Fibroblast of lung (primary cell): ENCODE measurements around the gene GDAP2. TPM values are rescaled to one million over a fixed set of nuclear protein-coding genes. Genes with fewer than 3 reads are reported as not detected.

Source experiments
- DNase-seq, 2 donors: peaks; one replicate each; pipeline versions ENCODE4 v3.0.0 to v3.0.0-alpha.2; 2010; ENCODE audit warnings: low read depth in 2 of 2
- H2AFZ ChIP-seq: 2 replicates; pipeline ENCODE4 v1.5.1; 2012; ENCODE audit warnings: low read length, control low read depth, inconsistent platforms
- H3K27ac ChIP-seq: 2 replicates; pipeline ENCODE4 v1.5.1; 2011; ENCODE audit warnings: low read length, control low read depth; ENCODE audit not compliant: insufficient read depth
- H3K27me3 ChIP-seq: 2 replicates; pipeline ENCODE4 v1.5.1; 2011; ENCODE audit warnings: mild to moderate bottlenecking, low read length; ENCODE audit not compliant: control insufficient read depth, insufficient read depth
- H3K36me3 ChIP-seq: 2 replicates; pipeline ENCODE4 v1.5.1; 2011; ENCODE audit warnings: low read length; ENCODE audit not compliant: control insufficient read depth, insufficient read depth
- H3K4me1 ChIP-seq: 2 replicates; pipeline ENCODE4 v1.5.1; 2011; ENCODE audit warnings: low read length; ENCODE audit not compliant: control insufficient read depth, insufficient read depth; ENCODE audit errors: extremely low read depth
- H3K4me2 ChIP-seq: 2 replicates; pipeline ENCODE4 v1.5.1; 2011; ENCODE audit warnings: low read length, control low read depth; ENCODE audit not compliant: insufficient read depth; ENCODE audit errors: extremely low read depth
- H3K4me3 ChIP-seq, 4 experiments: fragments of 200-600 bp in 1 of 4; sonication (generic) in 1 of 4; replicated peaks in 1 of 4; 2 replicates each; pipeline ENCODE4 v1.5.1; 2011 to 2016; ENCODE audit warnings: low read length in 4 of 4, low read depth in 3 of 4, mild to moderate bottlenecking in 3 of 4, control low read depth in 2 of 4, inconsistent platforms in 1 of 4, mixed read lengths in 1 of 4; ENCODE audit not compliant: insufficient read depth in 1 of 4; ENCODE audit errors: control extremely low read depth in 1 of 4
- H3K79me2 ChIP-seq: 2 replicates; pipeline ENCODE4 v1.5.1; 2012; ENCODE audit warnings: mild to moderate bottlenecking, low read length, inconsistent platforms; ENCODE audit not compliant: control insufficient read depth, insufficient read depth
- H3K9ac ChIP-seq: 2 replicates; pipeline ENCODE4 v1.5.1; 2011; ENCODE audit warnings: mild to moderate bottlenecking, low read length, control low read depth; ENCODE audit not compliant: insufficient read depth
- H3K9me3 ChIP-seq: 2 replicates; pipeline ENCODE4 v1.5.1; 2012; ENCODE audit warnings: low read depth, low read length; ENCODE audit not compliant: control insufficient read depth, insufficient read depth
- H4K20me1 ChIP-seq: 2 replicates; pipeline ENCODE4 v1.5.1; 2011; ENCODE audit warnings: low read length; ENCODE audit not compliant: control insufficient read depth, insufficient read depth; ENCODE audit errors: extremely low read depth
- CTCF ChIP-seq, 2 donors: IDR thresholded peaks in 1 of 2; conservative IDR thresholded peaks in 1 of 2; 1 replicate in 1 of 2; 2 replicates in 1 of 2; pipeline ENCODE4 v1.5.1; 2011 to 2012; ENCODE audit warnings: low read length in 2 of 2, control low read depth in 1 of 2, inconsistent platforms in 1 of 2, low read depth in 1 of 2, mild to moderate bottlenecking in 1 of 2
- EZH2 ChIP-seq: IDR thresholded peaks from 2 replicates; pipeline ENCODE4 v1.5.1; 2012; ENCODE audit warnings: low read length, control low read depth, mild to moderate bottlenecking; ENCODE audit errors: missing control alignments
- polyA plus RNA-seq, 2 donors: library from polyadenylated mRNA; depleted of rRNA in 1 of 2; stranded (reverse) in 1 of 2; unstranded in 1 of 2; fragments of >200 nt; gene quantifications; 2 replicates each; pipeline ENCODE4 v1.2.1, GENCODE V29; 2011 to 2012; ENCODE audit warnings: missing spikeins in 1 of 2
- total RNA-seq: library from RNA; depleted of rRNA; stranded (reverse); fragments of >200 nt; gene quantifications from 2 replicates; pipeline ENCODE4 v1.2.1, GENCODE V29; 2014

GDAP2 gene
- total and polyA plus RNA-seq, 2 donors (not counting 1 experiment from before 2014, with no cell fraction given) = 16.2 to 29.7 TPM

- H4K20me1 ChIP-seq = no peaks in the 10 kb centered on the region
- no peaks in the 10 kb centered on the region for H3K27me3 ChIP-seq
- no peak overlapping the region for H3K9ac ChIP-seq
- peak; percentile 32 to 66 for DNase-seq
- no peak overlapping the region for H3K27ac ChIP-seq
- no peak overlapping the region for H2AFZ ChIP-seq
- H3K36me3 ChIP-seq = no peaks in the 10 kb centered on the region
- H3K4me2 ChIP-seq = peak overlapping the region; percentile 46
- no peak overlapping the region for H3K4me3 ChIP-seq
- H3K9me3 ChIP-seq = no peaks in the 10 kb centered on the region
- H3K79me2 ChIP-seq = no peaks in the 10 kb centered on the region
- H3K4me1 ChIP-seq = peaks cover 62% of the 10 kb centered on the region
- no peak for TF ChIP-seq EZH2
- TF ChIP-seq CTCF (conservative IDR thresholded peaks at IDR 0.05 in 1 of 2, IDR thresholded peaks at IDR 0.05 in 1 of 2; ENCODE audit: low read depth in 1 of 2, low read length in 2 of 2) = no peak
Observed at GRCh38 chr1:117824616-117825015, 104.8 kb downstream of the GDAP2 start.

DNA sequence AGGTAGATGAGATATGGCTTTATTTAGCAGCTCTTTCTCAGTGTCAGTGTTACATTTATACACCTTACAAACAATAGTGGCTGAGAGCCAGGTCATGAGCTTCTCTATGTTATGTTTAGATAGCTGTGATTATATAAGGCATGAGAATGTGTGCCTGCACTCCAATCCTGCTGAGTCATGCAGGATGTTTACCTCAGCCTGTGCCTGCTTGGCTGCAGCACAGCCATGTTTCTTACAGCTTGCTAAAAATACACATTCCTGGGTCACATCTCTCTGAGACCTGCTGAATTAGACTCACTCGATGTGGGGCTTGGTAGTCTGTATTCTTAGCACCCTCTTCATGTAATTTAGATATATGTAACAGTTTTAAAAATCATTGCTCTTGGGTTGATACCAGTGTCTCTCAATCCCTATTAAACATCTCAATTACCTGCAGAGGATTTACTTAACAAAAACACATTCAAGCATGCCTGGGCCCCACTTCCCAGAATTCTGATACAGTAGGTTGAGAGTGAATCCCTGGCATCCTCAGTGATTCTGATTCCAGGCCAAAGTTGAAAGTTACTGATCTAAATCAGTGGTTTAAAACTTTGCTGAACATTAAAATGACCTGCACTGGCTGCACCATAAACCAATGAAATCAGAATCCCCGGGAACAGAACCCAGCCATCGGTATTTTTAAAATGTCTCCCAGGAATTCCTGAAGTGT is 107.5 kb downstream of the GDAP2 start:
- no peak for TF ChIP-seq CTCF (conservative IDR thresholded peaks at IDR 0.05 in 1 of 2, IDR thresholded peaks at IDR 0.05 in 1 of 2; ENCODE audit: low read depth in 1 of 2, low read length in 2 of 2)
- TF ChIP-seq EZH2 = no peak
- H3K27me3 ChIP-seq = no peaks in the 10 kb centered on the region
- no peak overlapping the region for H3K9ac ChIP-seq
- no peak overlapping the region for H2AFZ ChIP-seq
- H3K79me2 ChIP-seq = no peaks in the 10 kb centered on the region
- H3K4me1 ChIP-seq = peaks cover 48% of the 10 kb centered on the region
- H3K36me3 ChIP-seq = no peaks in the 10 kb centered on the region
- H3K27ac ChIP-seq = peak overlapping the region; percentile 95
- peak overlapping the region; percentile 66 for H3K4me2 ChIP-seq
- H4K20me1 ChIP-seq = no peaks in the 10 kb centered on the region
- no peaks in the 10 kb centered on the region for H3K9me3 ChIP-seq
- no peak overlapping the region for H3K4me3 ChIP-seq
- peak; percentile 94 to 99 for DNase-seq

- H2AFZ ChIP-seq = peak overlapping the region; percentile 9
- H4K20me1 ChIP-seq = no peaks in the 10 kb centered on the region
- H3K4me1 ChIP-seq = peaks cover 44% of the 10 kb centered on the region
- H3K27ac ChIP-seq = peak overlapping the region; percentile 95
- DNase-seq = peak; percentile 27 to 57
- H3K9ac ChIP-seq = no peak overlapping the region
- no peaks in the 10 kb centered on the region for H3K79me2 ChIP-seq
- no peaks in the 10 kb centered on the region for H3K9me3 ChIP-seq
- TF ChIP-seq CTCF (conservative IDR thresholded peaks at IDR 0.05 in 1 of 2, IDR thresholded peaks at IDR 0.05 in 1 of 2; ENCODE audit: low read depth in 1 of 2, low read length in 2 of 2) = no peak
- no peak for TF ChIP-seq EZH2
- H3K4me3 ChIP-seq = no peak overlapping the region
- H3K36me3 ChIP-seq = no peaks in the 10 kb centered on the region
- H3K4me2 ChIP-seq = peak overlapping the region; percentile 66
- H3K27me3 ChIP-seq = no peaks in the 10 kb centered on the region
Observed at GRCh38 chr1:117821382-117821755, 108.1 kb downstream of the GDAP2 start.
